Colonic mucosa (tissue), 4 donors: Measurements from ENCODE around the gene NOVA2. TPM values are rescaled to one million over a fixed set of nuclear protein-coding genes. Genes with fewer than 3 reads are reported as not detected.

Experiments
- DNase-seq: peaks from one replicate; pipeline ENCODE4 v3.0.0-alpha.2; 2020
- H3K27ac ChIP-seq: fragments of 200-600 bp; one replicate; pipeline ENCODE4 v1.8.0; 2021
- H3K27me3 ChIP-seq: fragments of 200-600 bp; one replicate; pipeline ENCODE4 v1.8.0; 2021
- H3K36me3 ChIP-seq: fragments of 200-600 bp; one replicate; pipeline ENCODE4 v1.8.0; 2021
- H3K4me1 ChIP-seq: fragments of 200-600 bp; one replicate; pipeline ENCODE4 v1.8.0; 2021; ENCODE audit warnings: mild to moderate bottlenecking
- H3K4me3 ChIP-seq: fragments of 200-600 bp; one replicate; pipeline ENCODE4 v1.8.0; 2021
- H3K9ac ChIP-seq, 2 donors: one replicate each; pipeline ENCODE4 v1.7.0; 2013; ENCODE audit warnings: control low read depth in 2 of 2, low read depth in 2 of 2, low read length in 2 of 2
- H3K9me3 ChIP-seq: fragments of 200-600 bp; one replicate; pipeline ENCODE4 v1.8.0; 2021
- intact Hi-C: fragments of 100-400 bp; cut with DNase I; formaldehyde crosslinking; loops from one replicate; pipeline ENCODE4 v1.14.1; 2022
- total RNA-seq, 2 donors: library from RNA; stranded (reverse); fragmentation: NEBNext Ultra II Directional in 1 of 2; extraction: Animal tissue kit (Norgen Biotek cat#: 25700) in 1 of 2; gene quantifications; one replicate each; pipeline ENCODE4 v1.2.1, GENCODE V29; 2021
- TF ChIP-seq, protein P1 (sequence below): fragments of 200-600 bp; IDR thresholded peaks from one replicate; pipeline ENCODE4 v1.8.0; 2022; ENCODE audit warnings: antibody characterized with exemption, mild to moderate bottlenecking
- donor health status: healthy.
- donor health status: DM: no; HTN: no; CAD: no.
- donor health status: DM: no; HTN: no; CAD: no.

Gene NOVA2
- total RNA-seq, 2 donors from 2014 or later = 0.72 to 1.1 TPM

DNA sequence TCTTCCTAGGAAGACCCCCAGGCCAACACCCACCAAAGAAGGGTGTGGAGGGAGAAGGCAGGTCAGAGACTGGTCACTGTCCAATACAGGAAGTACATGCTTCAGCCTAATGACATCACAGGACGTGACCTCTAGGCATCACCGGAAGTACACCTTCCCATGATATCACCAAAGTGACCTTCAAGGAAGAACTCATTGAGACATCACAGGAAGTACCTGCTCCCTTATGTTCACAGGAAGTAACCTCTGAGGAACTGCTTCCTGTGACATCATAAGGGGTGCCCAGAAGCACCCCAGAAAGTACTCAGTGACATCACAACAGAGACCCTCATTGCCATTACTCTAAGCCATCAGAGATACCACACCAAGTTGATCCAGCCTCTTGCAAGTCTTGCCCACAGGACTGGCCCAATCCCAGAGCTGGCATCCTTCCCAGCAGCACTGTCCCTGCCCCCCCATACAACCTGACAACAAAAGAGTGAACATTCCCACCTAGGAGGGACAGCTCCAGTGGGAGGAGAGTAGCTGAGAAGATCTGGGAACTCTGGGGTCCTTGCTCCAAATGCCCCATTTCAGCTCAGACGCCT is 34.8 kb downstream of the NOVA2 start:
- intact Hi-C loops = no loop called here
- Histone ChIP-seq H3K9ac (no peak overlapping the region), H3K27ac (no peak overlapping the region), H3K9me3 (no peaks in the 10 kb centered on the region), H3K4me1 (no peaks in the 10 kb centered on the region), H3K4me3 (no peak overlapping the region), H3K36me3 (no peaks in the 10 kb centered on the region), H3K27me3 (peaks cover 6% of the 10 kb centered on the region)
- no peak for DNase-seq
- TF ChIP-seq, protein P1, sequence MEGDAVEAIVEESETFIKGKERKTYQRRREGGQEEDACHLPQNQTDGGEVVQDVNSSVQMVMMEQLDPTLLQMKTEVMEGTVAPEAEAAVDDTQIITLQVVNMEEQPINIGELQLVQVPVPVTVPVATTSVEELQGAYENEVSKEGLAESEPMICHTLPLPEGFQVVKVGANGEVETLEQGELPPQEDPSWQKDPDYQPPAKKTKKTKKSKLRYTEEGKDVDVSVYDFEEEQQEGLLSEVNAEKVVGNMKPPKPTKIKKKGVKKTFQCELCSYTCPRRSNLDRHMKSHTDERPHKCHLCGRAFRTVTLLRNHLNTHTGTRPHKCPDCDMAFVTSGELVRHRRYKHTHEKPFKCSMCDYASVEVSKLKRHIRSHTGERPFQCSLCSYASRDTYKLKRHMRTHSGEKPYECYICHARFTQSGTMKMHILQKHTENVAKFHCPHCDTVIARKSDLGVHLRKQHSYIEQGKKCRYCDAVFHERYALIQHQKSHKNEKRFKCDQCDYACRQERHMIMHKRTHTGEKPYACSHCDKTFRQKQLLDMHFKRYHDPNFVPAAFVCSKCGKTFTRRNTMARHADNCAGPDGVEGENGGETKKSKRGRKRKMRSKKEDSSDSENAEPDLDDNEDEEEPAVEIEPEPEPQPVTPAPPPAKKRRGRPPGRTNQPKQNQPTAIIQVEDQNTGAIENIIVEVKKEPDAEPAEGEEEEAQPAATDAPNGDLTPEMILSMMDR = no peak

DNA sequence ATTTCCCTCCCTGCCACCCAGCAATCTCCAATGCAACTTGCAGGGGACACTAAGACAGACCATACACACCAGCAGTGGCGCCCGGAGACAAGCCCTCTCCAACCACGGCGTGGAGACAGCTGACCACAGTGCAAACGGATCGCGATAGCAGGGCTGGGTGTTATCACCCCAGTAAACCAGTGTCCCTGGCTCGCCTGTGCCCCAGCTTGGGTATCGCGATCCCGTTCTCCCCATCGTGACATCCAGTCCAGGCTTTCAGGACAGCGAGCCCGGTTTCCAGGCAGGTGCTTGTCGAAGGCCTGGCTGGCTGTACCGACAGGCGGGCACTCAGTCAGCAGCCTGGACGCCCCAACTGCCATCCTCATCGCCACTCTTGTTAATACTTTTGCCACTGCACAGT is 38.4 kb downstream of the NOVA2 start:
- no peaks in the 10 kb centered on the region for H3K9me3 ChIP-seq
- no peaks in the 10 kb centered on the region for H3K4me1 ChIP-seq
- no peak for DNase-seq
- no peak overlapping the region for H3K4me3 ChIP-seq
- TF ChIP-seq, protein P1 = no peak
- intact Hi-C loops = no loop called here
- H3K27me3 ChIP-seq = peaks cover 4% of the 10 kb centered on the region
- no peak overlapping the region for H3K27ac ChIP-seq
- H3K36me3 ChIP-seq = no peaks in the 10 kb centered on the region
- H3K9ac ChIP-seq = no peak overlapping the region

DNA sequence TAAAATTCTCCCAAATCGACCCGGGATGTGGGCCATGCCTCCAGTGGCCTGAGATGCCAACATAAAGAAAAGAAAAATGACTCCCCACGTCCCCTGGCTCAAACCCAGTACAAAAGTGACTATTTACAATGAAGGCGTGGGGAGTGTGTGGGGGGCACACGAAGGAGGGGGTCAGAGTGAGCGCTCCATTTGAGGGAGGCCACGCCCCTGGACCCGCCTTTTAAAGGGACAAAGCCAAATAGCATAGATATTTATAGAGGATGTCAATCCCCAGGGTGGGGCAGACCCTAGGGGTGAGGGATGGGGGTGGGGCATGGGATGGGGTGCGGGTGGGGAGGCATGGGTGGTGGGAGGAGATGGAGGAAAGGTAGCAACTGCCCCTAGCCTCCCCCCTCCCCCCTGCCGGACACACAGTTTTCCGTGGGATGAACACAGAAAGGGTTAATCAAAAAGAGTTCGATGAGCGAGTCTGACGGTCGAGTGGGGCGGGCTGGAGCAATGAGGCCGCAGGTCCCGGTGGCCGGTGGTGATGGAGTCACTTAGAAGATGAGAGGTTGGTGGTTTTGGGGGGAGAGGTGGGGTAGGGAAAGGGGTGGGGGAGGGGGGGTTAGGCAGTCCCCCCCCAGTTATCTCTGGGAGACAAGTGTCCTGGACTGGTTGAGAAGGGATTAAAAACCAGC is 39.0 kb downstream of the NOVA2 start:
- Histone ChIP-seq H3K36me3 (no peaks in the 10 kb centered on the region), H3K27ac (no peak overlapping the region), H3K9ac (no peak overlapping the region), H3K4me3 (no peak overlapping the region), H3K27me3 (peaks cover 3% of the 10 kb centered on the region), H3K9me3 (no peaks in the 10 kb centered on the region), H3K4me1 (no peaks in the 10 kb centered on the region)
- DNase-seq = no peak
- intact Hi-C loops = no loop called here
- TF ChIP-seq, protein P1 = no peak

DNA sequence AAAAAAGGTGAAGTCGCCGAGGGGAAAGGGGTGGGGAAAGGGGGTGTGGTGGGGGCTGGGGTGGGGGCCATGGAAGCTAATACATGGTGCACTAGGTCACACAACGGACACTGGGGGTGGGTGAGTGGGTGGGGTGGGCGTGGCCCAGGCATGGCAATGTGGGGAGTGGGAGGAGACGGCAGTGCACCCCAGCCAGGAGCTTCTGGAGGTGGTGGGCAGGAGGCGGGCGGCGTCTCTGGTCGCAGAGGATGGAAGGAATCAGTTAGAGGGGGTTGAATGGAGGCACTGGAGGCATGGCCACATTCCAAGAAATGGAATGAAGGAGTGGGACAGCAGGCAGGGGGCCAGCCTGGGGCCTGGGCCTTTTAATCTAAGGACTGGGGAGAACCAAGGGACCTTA is 39.9 kb downstream of the NOVA2 start:
- H3K9me3 ChIP-seq = no peaks in the 10 kb centered on the region
- H3K4me3 ChIP-seq = no peak overlapping the region
- TF ChIP-seq, protein P1 = no peak
- no peaks in the 10 kb centered on the region for H3K27me3 ChIP-seq
- H3K36me3 ChIP-seq = no peaks in the 10 kb centered on the region
- no peak for DNase-seq
- H3K4me1 ChIP-seq = no peaks in the 10 kb centered on the region
- intact Hi-C loops = no loop called here
- H3K27ac ChIP-seq = no peak overlapping the region
- H3K9ac ChIP-seq = no peak overlapping the region

DNA sequence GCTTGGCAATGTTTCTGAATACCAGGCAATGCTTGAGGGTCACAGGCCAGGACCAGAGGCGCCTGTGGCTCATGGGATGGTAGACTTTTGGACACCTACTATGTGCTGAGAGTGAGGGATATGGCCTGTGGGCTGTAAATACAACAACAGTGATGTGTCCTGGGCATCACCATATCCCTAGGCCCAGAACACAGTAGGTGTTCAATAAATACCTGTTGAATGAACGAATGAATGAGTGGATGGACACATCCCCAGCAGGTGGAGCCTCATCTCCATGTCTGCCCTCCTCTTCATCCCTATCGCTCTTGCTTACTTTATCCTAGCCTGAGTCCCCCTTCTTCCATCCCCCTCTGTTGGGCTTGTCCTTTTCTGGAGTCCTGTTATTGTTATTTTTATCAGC is 42.6 kb downstream of the NOVA2 start:
- Histone ChIP-seq H3K27me3 (no peaks in the 10 kb centered on the region), H3K9me3 (no peaks in the 10 kb centered on the region), H3K4me3 (no peak overlapping the region), H3K9ac (no peak overlapping the region), H3K4me1 (no peaks in the 10 kb centered on the region), H3K36me3 (no peaks in the 10 kb centered on the region), H3K27ac (no peak overlapping the region)
- DNase-seq = no peak
- TF ChIP-seq, protein P1 = no peak
- intact Hi-C loops = no loop called here
